DND-41 (cell line): ENCODE measurements around the gene FAM83D.
A peak's percentile ranks its signal among the peaks of the same experiment; 100 is the strongest.

Experiments used
- ATAC-seq: fragments of 200-7000 bp; cut with Tn5 transposase; 3 replicates; pipeline ENCODE4 v1.9.1; 2021; ENCODE audit warnings: low read depth; ENCODE audit not compliant: insufficient read depth
- DNase-seq: peaks from one replicate; pipeline ENCODE4 v3.0.0-alpha.2; 2020
- H2AFZ ChIP-seq: 2 replicates; pipeline ENCODE4 v1.6.0; 2012; ENCODE audit warnings: low read depth, low read length
- H3K27ac ChIP-seq: 2 replicates; pipeline ENCODE4 v1.5.1; 2012; ENCODE audit warnings: low read length, inconsistent platforms
- H3K27me3 ChIP-seq: fragments of 200-600 bp; sonication (generic); 2 replicates; pipeline ENCODE4 v1.6.0; 2012; ENCODE audit warnings: low read length, mild to moderate bottlenecking, inconsistent platforms; ENCODE audit not compliant: insufficient read depth, poor library complexity
- H3K36me3 ChIP-seq: 2 replicates; pipeline ENCODE4 v1.5.1; 2012; ENCODE audit warnings: low read length, inconsistent platforms; ENCODE audit not compliant: insufficient read depth
- H3K4me1 ChIP-seq: 2 replicates; pipeline ENCODE4 v1.5.1; 2012; ENCODE audit warnings: mild to moderate bottlenecking, low read length; ENCODE audit not compliant: insufficient read depth
- H3K4me2 ChIP-seq: 2 replicates; pipeline ENCODE4 v1.6.0; 2012; ENCODE audit warnings: mild to moderate bottlenecking, moderate library complexity, low read length, inconsistent platforms; ENCODE audit not compliant: insufficient read depth
- H3K4me3 ChIP-seq, 2 experiments: fragments of 200-600 bp in 1 of 2; shearing (Covaris generic) in 1 of 2; 2 replicates each; pipeline ENCODE4 v1.5.1; 2012 to 2016; ENCODE audit warnings: inconsistent platforms in 2 of 2, low read length in 2 of 2, mild to moderate bottlenecking in 2 of 2, low read depth in 1 of 2, moderate library complexity in 1 of 2
- H3K79me2 ChIP-seq: 2 replicates; pipeline ENCODE4 v1.6.0; 2012; ENCODE audit warnings: low read length, inconsistent platforms; ENCODE audit not compliant: insufficient read depth
- H3K9ac ChIP-seq: 2 replicates; pipeline ENCODE4 v1.6.0; 2012; ENCODE audit warnings: low read depth, mild to moderate bottlenecking, inconsistent platforms, low read length, moderate library complexity
- H3K9me3 ChIP-seq: 2 replicates; pipeline ENCODE4 v1.5.1; 2012; ENCODE audit warnings: low read length, moderate library complexity, mild to moderate bottlenecking, inconsistent platforms; ENCODE audit not compliant: insufficient read depth, severe bottlenecking
- H4K20me1 ChIP-seq: 2 replicates; pipeline ENCODE4 v1.6.0; 2012; ENCODE audit warnings: low read length; ENCODE audit not compliant: insufficient read depth
- EZH2 ChIP-seq: IDR thresholded peaks from 3 replicates; pipeline ENCODE4 v1.6.1; 2012; ENCODE audit warnings: borderline replicate concordance, low read depth, mild to moderate bottlenecking, moderate library complexity, low read length, inconsistent platforms; ENCODE audit not compliant: severe bottlenecking
- TF ChIP-seq, protein P1 (sequence below): IDR thresholded peaks from 2 replicates; pipeline ENCODE4 v1.5.1; 2012; ENCODE audit warnings: borderline replicate concordance, low read length, moderate library complexity, mild to moderate bottlenecking; ENCODE audit not compliant: poor library complexity, severe bottlenecking; ENCODE audit errors: extremely low read depth

FAM83D gene

DNA sequence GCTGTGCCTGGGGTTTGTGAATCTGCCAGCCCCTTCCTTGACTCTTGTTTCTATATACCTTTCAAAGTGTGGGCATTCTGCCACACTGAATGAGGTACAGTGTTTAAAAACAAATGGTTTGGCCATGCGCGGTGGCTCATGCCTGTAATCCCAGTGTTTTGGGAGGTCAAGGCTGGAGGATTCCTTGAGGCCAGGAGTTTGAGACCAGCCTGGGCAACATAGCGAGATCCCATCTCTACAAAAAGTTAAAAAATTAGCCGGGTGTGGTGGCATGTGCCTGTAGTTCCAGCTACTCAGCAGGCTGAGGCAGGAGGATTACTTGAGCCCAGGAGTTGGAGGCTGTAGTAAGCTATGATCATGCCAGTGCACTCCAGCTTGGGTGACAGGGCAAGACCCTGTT is 5.8 kb downstream of the FAM83D start:
- Histone ChIP-seq H4K20me1 (peaks cover 72% of the 10 kb centered on the region), H3K27me3 (no peaks in the 10 kb centered on the region), H2AFZ (no peak overlapping the region), H3K79me2 (peaks cover 100% of the 10 kb centered on the region), H3K36me3 (peaks cover 82% of the 10 kb centered on the region), H3K4me3 (peak overlapping the region in 1 of 2 experiments; percentile 1; a peak in 1 of 4 replicates), H3K27ac (no peak overlapping the region), H3K9me3 (no peaks in the 10 kb centered on the region), H3K4me2 (peak overlapping the region; percentile 74; the same call in 1 of the 2 replicates), H3K9ac (no peak overlapping the region), H3K4me1 (peaks cover 61% of the 10 kb centered on the region)
- no peak for ATAC-seq
- TF ChIP-seq, protein P1, sequence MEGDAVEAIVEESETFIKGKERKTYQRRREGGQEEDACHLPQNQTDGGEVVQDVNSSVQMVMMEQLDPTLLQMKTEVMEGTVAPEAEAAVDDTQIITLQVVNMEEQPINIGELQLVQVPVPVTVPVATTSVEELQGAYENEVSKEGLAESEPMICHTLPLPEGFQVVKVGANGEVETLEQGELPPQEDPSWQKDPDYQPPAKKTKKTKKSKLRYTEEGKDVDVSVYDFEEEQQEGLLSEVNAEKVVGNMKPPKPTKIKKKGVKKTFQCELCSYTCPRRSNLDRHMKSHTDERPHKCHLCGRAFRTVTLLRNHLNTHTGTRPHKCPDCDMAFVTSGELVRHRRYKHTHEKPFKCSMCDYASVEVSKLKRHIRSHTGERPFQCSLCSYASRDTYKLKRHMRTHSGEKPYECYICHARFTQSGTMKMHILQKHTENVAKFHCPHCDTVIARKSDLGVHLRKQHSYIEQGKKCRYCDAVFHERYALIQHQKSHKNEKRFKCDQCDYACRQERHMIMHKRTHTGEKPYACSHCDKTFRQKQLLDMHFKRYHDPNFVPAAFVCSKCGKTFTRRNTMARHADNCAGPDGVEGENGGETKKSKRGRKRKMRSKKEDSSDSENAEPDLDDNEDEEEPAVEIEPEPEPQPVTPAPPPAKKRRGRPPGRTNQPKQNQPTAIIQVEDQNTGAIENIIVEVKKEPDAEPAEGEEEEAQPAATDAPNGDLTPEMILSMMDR: no peak
- TF ChIP-seq EZH2: no peak
- DNase-seq: no peak

DNA sequence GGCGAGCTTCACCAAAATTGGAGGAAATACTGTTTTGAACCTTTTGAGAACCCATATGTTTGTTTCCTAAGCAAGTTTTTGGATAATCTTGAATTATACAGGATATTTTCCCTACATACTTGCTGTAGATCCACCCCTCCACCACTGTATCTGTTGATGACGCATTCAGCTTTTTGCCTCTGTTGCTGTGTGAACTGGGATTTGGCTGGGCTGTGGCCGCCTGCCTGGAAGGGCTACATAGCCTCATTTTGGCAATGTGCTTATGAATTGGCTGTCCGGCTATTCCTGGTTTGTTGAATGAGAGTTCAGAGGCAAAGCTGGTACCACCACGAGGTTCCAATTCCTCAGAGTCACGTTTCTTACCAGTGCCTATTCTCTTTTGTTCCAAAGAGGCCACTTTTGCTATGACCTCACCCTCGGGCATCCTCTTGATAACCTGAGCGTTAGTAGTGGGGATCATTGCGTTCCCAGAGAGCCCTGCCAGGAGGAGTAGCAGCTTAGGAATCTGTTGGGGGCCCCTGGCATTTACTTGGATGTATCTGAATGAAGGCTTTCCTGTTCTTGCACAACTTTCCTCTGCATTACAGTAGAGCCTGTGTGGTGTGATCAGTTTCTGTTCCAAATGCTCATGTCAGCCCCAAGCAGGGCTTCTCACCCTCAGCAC is 6.4 kb downstream of the FAM83D start:
- peak overlapping the region; percentile 74 for H3K4me2 ChIP-seq
- DNase-seq (no peak), ATAC-seq (no peak)
- H3K9ac ChIP-seq: no peak overlapping the region
- H3K4me3 ChIP-seq: peak overlapping the region in 1 of 2 experiments; percentile 1; a peak in 1 of 4 replicates
- no peaks in the 10 kb centered on the region for H3K9me3 ChIP-seq
- peaks cover 76% of the 10 kb centered on the region for H4K20me1 ChIP-seq
- H3K4me1 ChIP-seq: peaks cover 58% of the 10 kb centered on the region
- no peak overlapping the region; the same call in 1 of the 2 replicates for H3K27ac ChIP-seq
- no peaks in the 10 kb centered on the region for H3K27me3 ChIP-seq
- TF ChIP-seq, protein P1: no peak
- TF ChIP-seq EZH2: no peak
- peaks cover 100% of the 10 kb centered on the region for H3K79me2 ChIP-seq
- peaks cover 85% of the 10 kb centered on the region for H3K36me3 ChIP-seq
- H2AFZ ChIP-seq: no peak overlapping the region

DNA sequence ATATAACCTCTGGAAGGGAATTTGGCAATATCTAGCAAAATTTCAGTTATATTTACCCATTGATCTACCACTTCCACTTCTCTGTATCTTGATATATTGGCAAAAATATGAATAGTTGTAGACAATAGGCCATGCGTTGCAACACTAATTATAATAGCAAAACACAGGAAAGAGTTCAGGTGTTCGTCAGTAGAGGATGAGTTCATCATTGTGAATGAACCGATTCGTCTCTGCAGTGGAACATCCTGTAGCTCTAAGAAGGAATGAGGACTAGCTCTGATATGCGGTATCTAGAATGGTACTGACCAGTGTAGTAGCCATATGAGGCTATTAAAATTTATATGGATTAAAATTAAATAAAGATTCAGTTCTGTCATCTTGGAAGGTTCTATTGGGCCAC is 8.3 kb downstream of the FAM83D start:
- no peaks in the 10 kb centered on the region for H3K9me3 ChIP-seq
- H3K27ac ChIP-seq: no peak overlapping the region
- DNase-seq (no peak), ATAC-seq (no peak)
- H3K36me3 ChIP-seq: peaks cover 87% of the 10 kb centered on the region
- peaks cover 39% of the 10 kb centered on the region for H3K4me1 ChIP-seq
- no peak overlapping the region for H3K9ac ChIP-seq
- no peaks in the 10 kb centered on the region for H3K27me3 ChIP-seq
- TF ChIP-seq EZH2: no peak
- TF ChIP-seq, protein P1: no peak
- H3K4me3 ChIP-seq: no peak overlapping the region
- peaks cover 100% of the 10 kb centered on the region for H3K79me2 ChIP-seq
- H4K20me1 ChIP-seq: peaks cover 77% of the 10 kb centered on the region
- H3K4me2 ChIP-seq: no peak overlapping the region
- no peak overlapping the region for H2AFZ ChIP-seq
